C4-2B (cell line): Measurements from ENCODE around the gene NAP1L4.
A peak's percentile ranks its signal among the peaks of the same experiment; 100 is the strongest.

ENCODE experiments used
- ZFX ChIP-seq: fragments of 450-650 bp; IDR thresholded peaks from 2 replicates; pipeline ENCODE4 v1.6.1; 2017
- TF ChIP-seq, protein P1 (sequence below): fragments of 450-650 bp; conservative IDR thresholded peaks from 2 replicates; pipeline ENCODE4 v1.5.1; 2017; ENCODE audit warnings: mild to moderate bottlenecking

DNA sequence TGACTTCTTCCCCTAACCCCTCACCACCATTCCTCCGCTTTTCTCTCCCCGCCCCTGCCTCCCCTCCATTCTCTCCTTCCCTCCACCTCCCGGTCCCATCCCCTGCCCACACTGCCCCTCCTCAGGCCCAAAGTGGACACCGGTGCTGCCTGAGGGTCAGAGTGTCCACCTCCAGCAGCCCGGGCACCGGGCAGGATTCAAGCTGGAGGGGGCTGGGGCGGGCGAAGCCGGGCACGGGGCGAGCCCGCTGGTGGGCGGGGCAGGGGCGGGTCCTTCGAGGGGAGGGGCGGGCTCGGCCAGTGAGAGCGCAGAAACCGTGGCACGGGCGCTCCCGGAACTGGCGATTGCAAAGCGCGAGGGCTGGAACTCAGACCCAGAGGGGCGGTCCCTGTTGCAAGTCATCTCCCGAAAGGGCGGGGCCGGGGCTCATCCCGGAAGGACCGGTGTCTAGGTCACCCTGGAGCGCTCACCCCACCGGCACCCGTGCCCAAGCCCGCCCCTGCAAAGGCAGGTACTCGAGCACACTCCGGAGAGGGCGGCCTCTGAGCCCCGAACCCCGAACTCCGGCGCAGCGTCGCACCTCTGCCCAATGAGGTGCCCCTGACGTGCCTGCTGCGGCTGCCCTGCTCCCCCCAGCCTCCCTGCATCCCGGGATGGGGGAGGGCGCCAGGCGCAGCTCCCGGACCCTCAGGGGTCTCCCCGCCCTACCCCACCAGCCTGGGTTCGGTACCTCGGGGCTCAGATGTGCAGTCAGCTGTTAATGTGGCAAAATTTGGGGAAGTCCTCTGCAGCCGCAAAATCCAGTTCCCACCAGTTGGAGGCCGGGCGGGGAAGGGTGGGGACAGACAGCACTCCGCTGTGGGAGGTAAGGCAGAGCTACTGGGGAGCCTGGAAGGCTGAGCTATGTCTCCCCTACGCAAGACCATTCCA, 90.0 kb downstream of the NAP1L4 start:
- TF ChIP-seq, protein P1, sequence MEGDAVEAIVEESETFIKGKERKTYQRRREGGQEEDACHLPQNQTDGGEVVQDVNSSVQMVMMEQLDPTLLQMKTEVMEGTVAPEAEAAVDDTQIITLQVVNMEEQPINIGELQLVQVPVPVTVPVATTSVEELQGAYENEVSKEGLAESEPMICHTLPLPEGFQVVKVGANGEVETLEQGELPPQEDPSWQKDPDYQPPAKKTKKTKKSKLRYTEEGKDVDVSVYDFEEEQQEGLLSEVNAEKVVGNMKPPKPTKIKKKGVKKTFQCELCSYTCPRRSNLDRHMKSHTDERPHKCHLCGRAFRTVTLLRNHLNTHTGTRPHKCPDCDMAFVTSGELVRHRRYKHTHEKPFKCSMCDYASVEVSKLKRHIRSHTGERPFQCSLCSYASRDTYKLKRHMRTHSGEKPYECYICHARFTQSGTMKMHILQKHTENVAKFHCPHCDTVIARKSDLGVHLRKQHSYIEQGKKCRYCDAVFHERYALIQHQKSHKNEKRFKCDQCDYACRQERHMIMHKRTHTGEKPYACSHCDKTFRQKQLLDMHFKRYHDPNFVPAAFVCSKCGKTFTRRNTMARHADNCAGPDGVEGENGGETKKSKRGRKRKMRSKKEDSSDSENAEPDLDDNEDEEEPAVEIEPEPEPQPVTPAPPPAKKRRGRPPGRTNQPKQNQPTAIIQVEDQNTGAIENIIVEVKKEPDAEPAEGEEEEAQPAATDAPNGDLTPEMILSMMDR = no peak
- peak; percentile 17; the same call in 1 of the 2 replicates for TF ChIP-seq ZFX
